ENCODE measurements around the gene USP53. TPM values are rescaled to one million over a fixed set of nuclear protein-coding genes. Genes with fewer than 3 reads are reported as not detected.

The USP53 gene
- polyA plus RNA-seq, 4 donors = 4.9 to 25.5 (median 11.4) TPM

DNA sequence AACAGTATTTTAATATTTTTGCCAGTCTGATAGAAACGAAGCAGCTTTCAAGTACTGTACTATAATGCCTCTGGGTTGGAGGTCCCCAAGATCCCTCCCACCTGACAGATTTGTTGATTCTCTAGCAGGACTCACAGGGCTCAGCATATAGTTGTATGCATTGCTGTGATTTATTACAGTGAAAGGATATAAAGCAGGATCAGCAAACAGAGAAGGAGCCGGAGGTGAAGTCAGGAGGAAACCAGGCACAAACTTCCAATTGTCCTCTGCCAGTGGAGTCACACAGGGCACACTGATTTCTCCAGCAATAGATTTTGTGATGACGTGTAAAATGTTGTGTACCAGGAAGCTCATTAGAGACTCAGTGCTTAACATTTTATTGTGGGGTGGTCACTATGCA is 19.0 kb downstream of the USP53 start:
- DNase-seq (no peak), FAIRE-seq (no peak)
- WGBS, 3 donors = 54 to 74% (median 59%) methylated on average over 3 of the region's 3 CpGs

GRCh38 chr4:119232286-119232685 is 19.8 kb downstream of the USP53 start:
- no peaks in the 10 kb centered on the region for H3K27me3 ChIP-seq (ENCODE audit: control insufficient read depth in 3 of 3, insufficient read depth in 3 of 3, low read length in 3 of 3)
- no peaks in the 10 kb centered on the region for H3K9me3 ChIP-seq (ENCODE audit: control insufficient read depth in 2 of 2, insufficient read depth in 1 of 2, low read depth in 1 of 2, low read length in 1 of 2)
- H3K36me3 ChIP-seq (ENCODE audit: control insufficient read depth in 3 of 3, insufficient read depth in 2 of 3, low read depth in 1 of 3, low read length in 3 of 3) = peaks cover 0 to 7% (median 1%) of the 10 kb centered on the region in 3 donors
- no peak overlapping the region for H3K4me3 ChIP-seq (ENCODE audit: low read depth in 1 of 3, low read length in 3 of 3)
- H3K4me1 ChIP-seq (ENCODE audit: control insufficient read depth in 3 of 3, insufficient read depth in 2 of 3, low read depth in 1 of 3, low read length in 2 of 3) = no peaks in the 10 kb centered on the region
- no peak for DNase-seq
- WGBS, 3 donors = 88 to 95% (median 94%) methylated on average over 1 of the region's 1 CpG
- H3K27ac ChIP-seq (ENCODE audit: low read depth in 1 of 3, low read length in 2 of 3) = no peak overlapping the region
- FAIRE-seq = no peak

More for the DNA sequence above, 19.0 kb downstream of the USP53 start:
- Histone ChIP-seq H3K4me1 (ENCODE audit: control insufficient read depth in 3 of 3, insufficient read depth in 2 of 3, low read depth in 1 of 3, low read length in 2 of 3) (no peaks in the 10 kb centered on the region), H3K27ac (ENCODE audit: low read depth in 1 of 3, low read length in 2 of 3) (no peak overlapping the region), H3K9me3 (ENCODE audit: control insufficient read depth in 2 of 2, insufficient read depth in 1 of 2, low read depth in 1 of 2, low read length in 1 of 2) (no peaks in the 10 kb centered on the region), H3K36me3 (ENCODE audit: control insufficient read depth in 3 of 3, insufficient read depth in 2 of 3, low read depth in 1 of 3, low read length in 3 of 3) (peaks cover 0 to 9% (median 1%) of the 10 kb centered on the region in 3 donors), H3K27me3 (ENCODE audit: control insufficient read depth in 3 of 3, insufficient read depth in 3 of 3, low read length in 3 of 3) (no peaks in the 10 kb centered on the region), H3K4me3 (ENCODE audit: low read depth in 1 of 3, low read length in 3 of 3) (no peak overlapping the region)

- FAIRE-seq (peak; percentile 89), DNase-seq (no peak)
- Histone ChIP-seq H3K27ac (ENCODE audit: low read depth in 1 of 3, low read length in 2 of 3) (no peak overlapping the region), H3K9me3 (ENCODE audit: control insufficient read depth in 2 of 2, insufficient read depth in 1 of 2, low read depth in 1 of 2, low read length in 1 of 2) (no peaks in the 10 kb centered on the region), H3K27me3 (ENCODE audit: control insufficient read depth in 3 of 3, insufficient read depth in 3 of 3, low read length in 3 of 3) (no peaks in the 10 kb centered on the region), H3K4me1 (ENCODE audit: control insufficient read depth in 3 of 3, insufficient read depth in 2 of 3, low read depth in 1 of 3, low read length in 2 of 3) (peaks cover 0 to 5% (median 0%) of the 10 kb centered on the region in 3 donors), H3K36me3 (ENCODE audit: control insufficient read depth in 3 of 3, insufficient read depth in 2 of 3, low read depth in 1 of 3, low read length in 3 of 3) (peaks cover 0 to 7% (median 1%) of the 10 kb centered on the region in 3 donors), H3K4me3 (ENCODE audit: low read depth in 1 of 3, low read length in 3 of 3) (no peak overlapping the region)
Observed at GRCh38 chr4:119233191-119233590, 20.7 kb downstream of the USP53 start.

GRCh38 chr4:119233750-119234149 is 21.2 kb downstream of the USP53 start:
- H3K9me3 ChIP-seq (ENCODE audit: control insufficient read depth in 2 of 2, insufficient read depth in 1 of 2, low read depth in 1 of 2, low read length in 1 of 2) = no peaks in the 10 kb centered on the region
- peaks cover 0 to 7% (median 1%) of the 10 kb centered on the region in 3 donors for H3K36me3 ChIP-seq (ENCODE audit: control insufficient read depth in 3 of 3, insufficient read depth in 2 of 3, low read depth in 1 of 3, low read length in 3 of 3)
- no peak overlapping the region for H3K4me3 ChIP-seq (ENCODE audit: low read depth in 1 of 3, low read length in 3 of 3)
- H3K4me1 ChIP-seq (ENCODE audit: control insufficient read depth in 3 of 3, insufficient read depth in 2 of 3, low read depth in 1 of 3, low read length in 2 of 3) = peaks cover 0 to 5% (median 0%) of the 10 kb centered on the region in 3 donors
- H3K27me3 ChIP-seq (ENCODE audit: control insufficient read depth in 3 of 3, insufficient read depth in 3 of 3, low read length in 3 of 3) = no peaks in the 10 kb centered on the region
- DNase-seq (no peak), FAIRE-seq (no peak)
- WGBS, 3 donors = 33 to 74% (median 64%) methylated on average over 3 of the region's 3 CpGs
- H3K27ac ChIP-seq (ENCODE audit: low read depth in 1 of 3, low read length in 2 of 3) = no peak overlapping the region

- Histone ChIP-seq H3K27me3 (ENCODE audit: control insufficient read depth in 3 of 3, insufficient read depth in 3 of 3, low read length in 3 of 3) (no peaks in the 10 kb centered on the region), H3K36me3 (ENCODE audit: control insufficient read depth in 3 of 3, insufficient read depth in 2 of 3, low read depth in 1 of 3, low read length in 3 of 3) (peaks cover 0 to 4% (median 2%) of the 10 kb centered on the region in 3 donors), H3K4me3 (ENCODE audit: low read depth in 1 of 3, low read length in 3 of 3) (no peak overlapping the region), H3K9me3 (ENCODE audit: control insufficient read depth in 2 of 2, insufficient read depth in 1 of 2, low read depth in 1 of 2, low read length in 1 of 2) (no peaks in the 10 kb centered on the region), H3K27ac (ENCODE audit: low read depth in 1 of 3, low read length in 2 of 3) (no peak overlapping the region), H3K4me1 (ENCODE audit: control insufficient read depth in 3 of 3, insufficient read depth in 2 of 3, low read depth in 1 of 3, low read length in 2 of 3) (peaks cover 0 to 5% (median 0%) of the 10 kb centered on the region in 3 donors)
- 95 to 98% (median 96%) methylated on average over 9 of the region's 9 CpGs for WGBS, 3 donors
- DNase-seq = no peak
- no peak for FAIRE-seq
Observed at GRCh38 chr4:119237201-119237600, 24.7 kb downstream of the USP53 start.

- Histone ChIP-seq H3K27ac (ENCODE audit: low read depth in 1 of 3, low read length in 2 of 3) (no peak overlapping the region), H3K36me3 (ENCODE audit: control insufficient read depth in 3 of 3, insufficient read depth in 2 of 3, low read depth in 1 of 3, low read length in 3 of 3) (peaks cover 0 to 4% (median 2%) of the 10 kb centered on the region in 3 donors), H3K4me1 (ENCODE audit: control insufficient read depth in 3 of 3, insufficient read depth in 2 of 3, low read depth in 1 of 3, low read length in 2 of 3) (peaks cover 0 to 5% (median 0%) of the 10 kb centered on the region in 3 donors), H3K4me3 (ENCODE audit: low read depth in 1 of 3, low read length in 3 of 3) (no peak overlapping the region), H3K9me3 (ENCODE audit: control insufficient read depth in 2 of 2, insufficient read depth in 1 of 2, low read depth in 1 of 2, low read length in 1 of 2) (no peaks in the 10 kb centered on the region), H3K27me3 (ENCODE audit: control insufficient read depth in 3 of 3, insufficient read depth in 3 of 3, low read length in 3 of 3) (no peaks in the 10 kb centered on the region)
- DNase-seq (no peak), FAIRE-seq (no peak)
- WGBS, 3 donors = 87 to 94% (median 94%) methylated on average over 2 of the region's 2 CpGs
Observed at GRCh38 chr4:119237642-119238041, 25.1 kb downstream of the USP53 start.

DNA sequence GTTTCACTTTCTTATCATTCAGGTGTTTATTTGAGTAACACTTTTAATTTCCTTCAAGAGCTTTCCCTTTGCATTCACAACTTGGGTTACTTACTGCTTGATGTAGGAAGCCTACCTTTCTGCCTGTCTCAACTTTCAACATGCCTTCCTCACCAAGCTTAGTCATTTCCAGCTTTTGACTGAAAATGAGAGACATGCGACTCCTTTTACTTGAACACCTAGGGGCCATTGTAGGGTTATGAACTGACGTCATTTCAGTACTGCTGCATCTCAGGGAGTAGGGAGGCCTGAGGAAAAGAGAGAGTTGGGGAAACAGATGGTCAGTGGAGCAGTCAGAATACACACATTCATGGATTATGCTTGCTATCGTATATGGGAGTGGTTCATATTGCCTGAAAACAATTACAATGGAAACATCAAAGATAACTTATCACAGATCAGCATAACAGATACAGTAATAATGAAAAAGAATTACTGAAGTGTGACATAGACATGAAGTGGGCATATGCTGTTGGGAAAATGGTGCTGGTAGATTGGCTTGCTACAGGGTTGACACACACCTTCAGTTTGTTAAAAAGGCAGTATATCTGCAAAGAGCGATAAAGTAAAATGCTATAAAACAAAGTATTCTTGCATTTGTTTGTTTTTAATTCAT is 25.7 kb downstream of the USP53 start:
- DNase-seq (peak; percentile 9 to 14), FAIRE-seq (no peak)
- Histone ChIP-seq H3K4me3 (ENCODE audit: low read depth in 1 of 3, low read length in 3 of 3) (no peak overlapping the region), H3K27ac (ENCODE audit: low read depth in 1 of 3, low read length in 2 of 3) (no peak overlapping the region), H3K36me3 (ENCODE audit: control insufficient read depth in 3 of 3, insufficient read depth in 2 of 3, low read depth in 1 of 3, low read length in 3 of 3) (peaks cover 0 to 4% (median 2%) of the 10 kb centered on the region in 3 donors), H3K9me3 (ENCODE audit: control insufficient read depth in 2 of 2, insufficient read depth in 1 of 2, low read depth in 1 of 2, low read length in 1 of 2) (no peaks in the 10 kb centered on the region), H3K4me1 (ENCODE audit: control insufficient read depth in 3 of 3, insufficient read depth in 2 of 3, low read depth in 1 of 3, low read length in 2 of 3) (peaks cover 0 to 5% (median 0%) of the 10 kb centered on the region in 3 donors), H3K27me3 (ENCODE audit: control insufficient read depth in 3 of 3, insufficient read depth in 3 of 3, low read length in 3 of 3) (no peaks in the 10 kb centered on the region)
- 66 to 68% (median 66%) methylated on average over 4 of the region's 4 CpGs for WGBS, 3 donors

- 94 to 100% (median 97%) methylated on average over 1 of the region's 1 CpG for WGBS, 3 donors
Observed at GRCh38 chr4:119240128-119240527, 27.6 kb downstream of the USP53 start.

DNA sequence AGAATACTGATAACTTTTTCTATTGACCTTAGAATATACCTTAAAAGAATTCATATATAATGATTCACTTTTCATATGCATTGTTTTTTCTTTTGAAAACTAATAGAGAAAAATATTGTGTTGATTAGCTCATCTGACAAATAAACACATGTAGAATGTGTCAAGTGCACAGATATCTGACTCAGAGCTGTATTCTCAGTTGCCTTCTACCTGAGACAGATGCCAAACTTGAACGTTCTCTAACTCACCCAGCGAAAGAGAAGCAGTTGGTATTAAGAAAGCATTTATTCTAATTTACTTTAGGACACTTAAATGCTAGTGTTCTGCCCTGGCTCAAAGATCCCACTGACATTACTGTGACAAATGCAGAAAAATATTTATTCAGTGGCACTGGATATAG is 28.1 kb downstream of the USP53 start:
- 72 to 91% (median 85%) methylated on average over 2 of the region's 2 CpGs for WGBS, 3 donors

More at GRCh38 chr4:119240128-119240527, 27.6 kb downstream of the USP53 start:
- Histone ChIP-seq H3K4me1 (ENCODE audit: control insufficient read depth in 3 of 3, insufficient read depth in 2 of 3, low read depth in 1 of 3, low read length in 2 of 3) (peaks cover 0 to 5% (median 0%) of the 10 kb centered on the region in 3 donors), H3K27me3 (ENCODE audit: control insufficient read depth in 3 of 3, insufficient read depth in 3 of 3, low read length in 3 of 3) (no peaks in the 10 kb centered on the region), H3K9me3 (ENCODE audit: control insufficient read depth in 2 of 2, insufficient read depth in 1 of 2, low read depth in 1 of 2, low read length in 1 of 2) (no peaks in the 10 kb centered on the region), H3K4me3 (ENCODE audit: low read depth in 1 of 3, low read length in 3 of 3) (no peak overlapping the region), H3K36me3 (ENCODE audit: control insufficient read depth in 3 of 3, insufficient read depth in 2 of 3, low read depth in 1 of 3, low read length in 3 of 3) (peaks cover 0 to 3% (median 2%) of the 10 kb centered on the region in 3 donors), H3K27ac (ENCODE audit: low read depth in 1 of 3, low read length in 2 of 3) (no peak overlapping the region)
- DNase-seq (no peak), FAIRE-seq (no peak)

More for the DNA sequence above, 28.1 kb downstream of the USP53 start:
- Histone ChIP-seq H3K4me1 (ENCODE audit: control insufficient read depth in 3 of 3, insufficient read depth in 2 of 3, low read depth in 1 of 3, low read length in 2 of 3) (peaks cover 0 to 5% (median 0%) of the 10 kb centered on the region in 3 donors), H3K9me3 (ENCODE audit: control insufficient read depth in 2 of 2, insufficient read depth in 1 of 2, low read depth in 1 of 2, low read length in 1 of 2) (no peaks in the 10 kb centered on the region), H3K4me3 (ENCODE audit: low read depth in 1 of 3, low read length in 3 of 3) (no peak overlapping the region), H3K36me3 (ENCODE audit: control insufficient read depth in 3 of 3, insufficient read depth in 2 of 3, low read depth in 1 of 3, low read length in 3 of 3) (peaks cover 0 to 2% (median 0%) of the 10 kb centered on the region in 3 donors), H3K27ac (ENCODE audit: low read depth in 1 of 3, low read length in 2 of 3) (no peak overlapping the region), H3K27me3 (ENCODE audit: control insufficient read depth in 3 of 3, insufficient read depth in 3 of 3, low read length in 3 of 3) (no peaks in the 10 kb centered on the region)
- FAIRE-seq (no peak), DNase-seq (no peak)
